Measurements from ENCODE around the gene KCNK16.

DNA sequence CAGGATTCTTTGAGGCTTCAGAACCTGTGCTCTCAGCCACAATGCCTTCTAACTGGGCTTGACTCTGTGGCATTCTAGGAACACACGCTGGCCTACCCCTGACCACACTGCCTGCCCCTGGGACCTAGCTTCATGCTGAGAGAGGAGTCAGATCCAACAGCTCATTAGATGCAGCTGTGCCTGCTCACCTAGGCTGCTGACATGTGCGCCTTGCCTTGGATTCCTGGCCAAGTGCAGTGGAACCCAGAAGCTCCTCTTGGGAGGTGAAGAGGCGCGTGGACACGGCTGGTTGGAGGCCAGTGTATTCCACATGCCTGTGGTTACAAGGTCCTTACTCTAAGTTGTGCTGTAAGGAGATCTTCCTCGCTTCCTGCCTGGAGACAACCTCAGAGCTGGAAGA, 24.7 kb upstream of the KCNK16 start:
- TF ChIP-seq, protein P1, sequence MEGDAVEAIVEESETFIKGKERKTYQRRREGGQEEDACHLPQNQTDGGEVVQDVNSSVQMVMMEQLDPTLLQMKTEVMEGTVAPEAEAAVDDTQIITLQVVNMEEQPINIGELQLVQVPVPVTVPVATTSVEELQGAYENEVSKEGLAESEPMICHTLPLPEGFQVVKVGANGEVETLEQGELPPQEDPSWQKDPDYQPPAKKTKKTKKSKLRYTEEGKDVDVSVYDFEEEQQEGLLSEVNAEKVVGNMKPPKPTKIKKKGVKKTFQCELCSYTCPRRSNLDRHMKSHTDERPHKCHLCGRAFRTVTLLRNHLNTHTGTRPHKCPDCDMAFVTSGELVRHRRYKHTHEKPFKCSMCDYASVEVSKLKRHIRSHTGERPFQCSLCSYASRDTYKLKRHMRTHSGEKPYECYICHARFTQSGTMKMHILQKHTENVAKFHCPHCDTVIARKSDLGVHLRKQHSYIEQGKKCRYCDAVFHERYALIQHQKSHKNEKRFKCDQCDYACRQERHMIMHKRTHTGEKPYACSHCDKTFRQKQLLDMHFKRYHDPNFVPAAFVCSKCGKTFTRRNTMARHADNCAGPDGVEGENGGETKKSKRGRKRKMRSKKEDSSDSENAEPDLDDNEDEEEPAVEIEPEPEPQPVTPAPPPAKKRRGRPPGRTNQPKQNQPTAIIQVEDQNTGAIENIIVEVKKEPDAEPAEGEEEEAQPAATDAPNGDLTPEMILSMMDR (IDR thresholded peaks at IDR 0.05) = no peak
- no peak for TF ChIP-seq POLR2A (IDR thresholded peaks at IDR 0.05)
